ENCODE results near the gene C5AR2.
"Not testable (repeated sequence)": the region's sequence is repeated elsewhere in the genome, so short reads cannot be mapped to it uniquely, and the experiment has no call there.

C5AR2 gene

GRCh38 chr19:47358936-47359335 is 27.0 kb downstream of the C5AR2 start:
- no peak for DNase-seq (ENCODE audit: low read depth in 2 of 2)

GRCh38 chr19:47362321-47362720 is 30.3 kb downstream of the C5AR2 start:
- no peak for DNase-seq (ENCODE audit: low read depth in 2 of 2)

GRCh38 chr19:47363758-47364531 is 32.0 kb downstream of the C5AR2 start:
- no peak for DNase-seq (ENCODE audit: low read depth in 2 of 2)

- DNase-seq (ENCODE audit: low read depth in 2 of 2) = not testable (repeated sequence)
Observed at GRCh38 chr19:47365455-47365854, 33.5 kb downstream of the C5AR2 start.

GRCh38 chr19:47370045-47370611 is 38.2 kb downstream of the C5AR2 start:
- no peak for DNase-seq (ENCODE audit: low read depth in 2 of 2)

GRCh38 chr19:47371261-47371660 is 39.3 kb downstream of the C5AR2 start:
- DNase-seq (ENCODE audit: low read depth in 2 of 2) = no peak

- no peak for DNase-seq (ENCODE audit: low read depth in 2 of 2)
Observed at GRCh38 chr19:47372603-47373002, 40.6 kb downstream of the C5AR2 start.

- DNase-seq (ENCODE audit: low read depth in 2 of 2) = no peak
Observed at GRCh38 chr19:47373246-47374240, 41.6 kb downstream of the C5AR2 start.

- no peak for DNase-seq (ENCODE audit: low read depth in 2 of 2)
Observed at GRCh38 chr19:47374876-47375693, 43.1 kb downstream of the C5AR2 start.

GRCh38 chr19:47375694-47376588 is 44.0 kb downstream of the C5AR2 start:
- DNase-seq (ENCODE audit: low read depth in 2 of 2) = no peak

- DNase-seq (ENCODE audit: low read depth in 2 of 2) = no peak
Observed at GRCh38 chr19:47376589-47377144, 44.7 kb downstream of the C5AR2 start.

GRCh38 chr19:47377208-47377701 is 45.3 kb downstream of the C5AR2 start:
- DNase-seq (ENCODE audit: low read depth in 2 of 2) = no peak

- no peak for DNase-seq (ENCODE audit: low read depth in 2 of 2)
Observed at GRCh38 chr19:47377801-47378200, 45.8 kb downstream of the C5AR2 start.

GRCh38 chr19:47378246-47378645 is 46.3 kb downstream of the C5AR2 start:
- no peak for DNase-seq (ENCODE audit: low read depth in 2 of 2)

GRCh38 chr19:47379381-47379938 is 47.5 kb downstream of the C5AR2 start:
- DNase-seq (ENCODE audit: low read depth in 2 of 2) = no peak

- no peak for DNase-seq (ENCODE audit: low read depth in 2 of 2)
Observed at GRCh38 chr19:47380559-47380958, 48.6 kb downstream of the C5AR2 start.

GRCh38 chr19:47381121-47381520 is 49.1 kb downstream of the C5AR2 start:
- no peak for DNase-seq (ENCODE audit: low read depth in 2 of 2)

GRCh38 chr19:47381653-47382279 is 49.8 kb downstream of the C5AR2 start:
- DNase-seq (ENCODE audit: low read depth in 2 of 2) = no peak

GRCh38 chr19:47383890-47384289 is 51.9 kb downstream of the C5AR2 start:
- DNase-seq (ENCODE audit: low read depth in 2 of 2) = not testable (repeated sequence)

All from stimulated activated CD4-positive, alpha-beta T cell treated with anti-CD3 and anti-CD28 coated beads, Interleukin-12 subunit alpha, Interleukin-12 subunit beta, amount 100 ng/mL, for 24 hours (primary cell).